GM19324 (cell line): ENCODE data around the gene LHX2.
A peak's percentile ranks its signal among the peaks of the same experiment; 100 is the strongest.
"Not testable (repeated sequence)": the region's sequence is repeated elsewhere in the genome, so short reads cannot be mapped to it uniquely, and the experiment has no call there.

Source experiments
- ATAC-seq: cut with Tn5 transposase; IDR thresholded peaks from one replicate; pipeline ENCODE4 v1.9.1; 2021; ENCODE audit warnings: mild to moderate bottlenecking, moderate library complexity; ENCODE audit not compliant: unreplicated experiment, low FRiP score

Gene LHX2, protein sequence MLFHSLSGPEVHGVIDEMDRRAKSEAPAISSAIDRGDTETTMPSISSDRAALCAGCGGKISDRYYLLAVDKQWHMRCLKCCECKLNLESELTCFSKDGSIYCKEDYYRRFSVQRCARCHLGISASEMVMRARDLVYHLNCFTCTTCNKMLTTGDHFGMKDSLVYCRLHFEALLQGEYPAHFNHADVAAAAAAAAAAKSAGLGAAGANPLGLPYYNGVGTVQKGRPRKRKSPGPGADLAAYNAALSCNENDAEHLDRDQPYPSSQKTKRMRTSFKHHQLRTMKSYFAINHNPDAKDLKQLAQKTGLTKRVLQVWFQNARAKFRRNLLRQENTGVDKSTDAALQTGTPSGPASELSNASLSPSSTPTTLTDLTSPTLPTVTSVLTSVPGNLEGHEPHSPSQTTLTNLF

DNA sequence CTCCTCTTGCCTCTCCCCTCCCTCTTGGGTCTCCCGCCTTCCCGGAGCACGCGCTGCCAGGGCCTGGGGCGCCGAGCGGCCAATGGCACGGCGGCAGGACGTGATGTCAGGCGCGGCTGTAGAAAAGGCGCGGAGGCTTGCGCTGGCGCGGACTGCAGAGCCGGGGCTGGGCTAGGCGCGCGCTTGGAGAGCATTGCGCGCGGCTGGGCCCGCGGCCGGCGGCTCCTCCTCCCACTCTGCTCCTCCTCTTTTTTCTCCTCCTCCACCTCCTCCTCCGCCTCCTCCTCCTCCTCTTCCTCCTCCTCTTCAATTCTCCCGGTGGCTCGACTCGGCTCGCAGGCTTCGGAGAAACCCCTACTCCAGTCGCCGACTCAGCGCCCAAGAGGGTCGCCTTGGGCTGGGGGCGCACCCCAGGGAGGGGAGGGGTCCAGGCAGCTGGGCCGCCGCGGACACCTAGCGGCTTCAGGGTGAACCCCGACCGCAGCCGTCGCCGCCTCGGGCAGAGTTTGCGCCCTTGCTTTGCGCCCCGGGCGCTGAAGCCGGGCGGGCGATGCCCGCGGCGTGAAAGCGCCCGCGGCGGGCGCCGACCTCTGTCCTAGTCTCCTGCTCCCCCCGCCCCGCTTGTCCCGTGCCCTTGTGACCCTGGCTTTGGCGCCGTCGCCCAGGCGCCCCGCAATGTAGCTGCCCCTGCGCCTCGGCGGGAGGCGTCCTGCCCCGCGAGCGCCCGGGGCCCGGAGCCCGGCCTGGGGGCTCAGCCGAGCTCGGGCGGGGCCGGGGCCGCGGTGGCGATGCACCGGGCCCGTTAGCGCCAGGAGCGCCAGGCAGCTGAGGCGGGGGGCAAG is at the start of gene LHX2:
Gene LHX2, plus strand, starts transcription at position 309 of the 842 bp plus-strand sequence. CDS start 581 bp downstream, outside the sequence.
- ATAC-seq = no peak

GRCh38 chr9:123964761-123965160 is 46.8 kb upstream of the LHX2 start:
- no peak for ATAC-seq

DNA sequence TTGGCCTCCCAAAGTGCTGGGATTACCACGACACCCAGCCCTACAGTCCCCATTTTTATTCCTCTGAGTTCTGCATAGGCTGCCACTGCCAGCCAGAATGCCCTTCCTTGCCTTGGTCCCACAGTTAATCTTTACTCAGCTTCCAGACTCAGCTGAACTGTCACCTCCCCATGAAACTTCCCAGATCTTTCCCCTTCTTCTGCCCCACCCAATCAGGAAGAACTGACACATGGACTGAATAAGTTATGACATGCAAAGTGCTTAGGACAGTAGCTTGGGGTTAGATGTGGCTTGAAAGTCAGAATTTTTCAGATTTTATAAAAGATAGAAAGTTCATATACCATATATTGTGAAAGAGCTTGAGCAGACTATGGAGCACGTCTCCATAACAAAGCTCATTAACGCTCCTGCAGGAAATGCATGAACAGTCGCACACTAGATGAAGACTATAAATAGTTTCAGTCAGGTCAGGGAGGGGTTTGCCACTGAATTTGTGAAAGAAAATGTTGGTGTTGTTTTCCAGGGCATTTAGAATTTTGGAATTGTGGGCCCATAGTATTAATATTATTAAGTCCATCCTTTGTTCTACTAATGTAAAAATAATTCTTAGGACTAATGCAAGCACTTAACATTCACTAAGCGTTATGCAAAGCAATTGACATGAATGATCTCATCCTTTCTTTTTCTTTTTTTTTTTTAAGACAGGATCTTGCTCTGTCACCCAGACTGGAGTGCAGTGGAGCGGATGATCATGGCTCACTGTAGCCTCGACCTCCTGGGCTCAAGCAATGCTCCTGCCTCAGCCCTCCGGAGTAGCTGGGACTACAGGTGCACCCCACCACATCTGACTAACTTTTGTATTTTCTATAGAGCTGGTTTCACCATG is 45.5 kb upstream of the LHX2 start:
- no peak for ATAC-seq

- no peak for ATAC-seq
These were observed 44.2 kb upstream of the LHX2 start for GRCh38 chr9:123967323-123967722.

DNA sequence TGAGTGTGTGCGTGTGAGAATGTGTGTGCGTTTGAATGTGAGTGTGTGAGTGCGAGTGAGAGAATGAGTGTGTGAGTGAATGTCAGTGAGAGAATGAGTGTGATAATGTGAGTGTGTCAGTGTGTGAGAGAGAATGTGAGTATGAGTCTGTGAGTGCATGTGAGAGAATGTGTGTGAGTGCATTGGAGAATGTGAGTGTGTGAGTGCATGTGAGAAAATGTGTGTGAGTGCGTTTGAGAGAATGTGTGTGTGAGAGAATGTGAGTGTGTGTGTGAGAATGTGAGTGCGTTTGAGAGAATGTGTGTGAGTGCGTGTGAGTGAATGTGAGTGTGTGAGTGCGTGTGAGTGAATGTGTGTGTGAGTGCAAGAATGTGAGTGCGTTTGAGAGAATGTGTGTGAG is 39.0 kb upstream of the LHX2 start:
- ATAC-seq = no peak

DNA sequence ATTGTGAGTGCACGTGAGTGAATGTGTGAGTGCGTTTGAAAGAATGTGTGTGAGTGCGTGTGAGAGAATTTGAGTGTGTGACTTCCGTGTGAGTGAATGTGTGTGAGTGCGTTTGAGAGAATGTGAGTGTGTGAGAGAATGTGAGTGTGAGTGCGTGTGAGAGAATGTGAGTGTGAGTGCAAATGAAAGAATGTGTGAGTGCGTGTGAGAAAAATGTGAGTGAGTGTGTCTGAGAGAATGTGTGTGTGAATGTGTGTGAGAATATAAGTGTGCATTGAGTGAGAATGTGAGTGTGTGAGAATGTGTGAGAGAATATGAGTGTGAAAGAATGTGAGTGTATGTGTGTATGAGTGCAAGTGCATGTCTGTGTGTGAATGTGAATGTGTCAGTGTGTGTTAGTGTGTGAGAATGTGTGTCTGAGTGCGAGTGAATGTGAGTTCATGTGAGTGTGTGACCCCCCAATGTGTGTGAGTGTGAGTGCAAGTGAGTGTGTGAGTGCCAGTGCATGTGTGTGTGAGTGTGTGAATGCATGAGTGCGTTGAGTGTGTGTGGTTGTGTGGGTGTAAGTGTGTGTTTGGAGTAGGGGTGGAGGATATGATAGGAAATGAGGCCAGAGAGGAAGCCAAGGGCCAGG is 37.9 kb upstream of the LHX2 start:
- ATAC-seq = no peak

- no peak for ATAC-seq
These were observed 37.1 kb upstream of the LHX2 start for GRCh38 chr9:123974471-123974870.

GRCh38 chr9:123975871-123976270 is 35.7 kb upstream of the LHX2 start:
- no peak for ATAC-seq

- not testable (repeated sequence) for ATAC-seq
These were observed 35.0 kb upstream of the LHX2 start for GRCh38 chr9:123976579-123976978.

DNA sequence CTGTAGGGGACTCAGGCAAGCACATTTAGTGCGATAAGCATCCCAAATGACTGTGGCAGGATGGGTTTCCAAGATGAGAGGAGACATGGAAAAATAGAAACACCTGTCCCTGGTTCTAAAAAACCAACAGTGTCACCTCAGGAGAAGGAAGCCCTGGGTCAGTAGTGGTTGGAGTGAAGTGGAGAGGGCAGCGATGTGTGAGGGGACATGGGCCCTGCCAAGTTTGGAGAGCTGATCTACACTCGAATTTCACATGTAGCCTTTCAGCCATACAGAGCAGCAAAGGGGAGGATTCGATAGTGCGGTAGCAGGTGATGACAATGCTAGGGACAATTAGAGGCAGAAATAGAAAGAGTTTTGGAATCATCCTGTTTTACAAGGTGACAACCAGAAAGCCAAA is 32.6 kb upstream of the LHX2 start:
- ATAC-seq = no peak

DNA sequence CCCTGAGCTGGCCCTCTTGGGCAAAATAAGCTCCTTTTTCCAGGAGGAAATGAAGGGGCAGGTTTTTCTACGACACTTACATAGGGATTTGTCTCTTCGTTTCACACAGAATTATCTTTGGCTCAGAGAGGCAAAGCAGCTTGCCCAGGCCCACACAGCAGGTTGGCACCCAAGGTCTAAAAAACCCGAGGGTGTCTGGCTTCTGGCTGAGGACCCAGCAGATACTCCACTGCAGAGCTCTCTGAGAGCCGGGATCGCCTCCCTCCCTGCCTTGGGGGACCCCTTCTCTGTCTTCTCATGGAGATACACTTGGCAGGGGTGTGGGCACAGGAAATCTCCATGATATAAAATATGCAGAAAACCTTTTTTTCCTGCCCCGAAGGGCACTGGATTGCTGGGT is 29.0 kb upstream of the LHX2 start:
- no peak for ATAC-seq

GRCh38 chr9:123983047-123983446 is 28.5 kb upstream of the LHX2 start:
- no peak for ATAC-seq

GRCh38 chr9:123984802-123985201 is 26.8 kb upstream of the LHX2 start:
- no peak for ATAC-seq

DNA sequence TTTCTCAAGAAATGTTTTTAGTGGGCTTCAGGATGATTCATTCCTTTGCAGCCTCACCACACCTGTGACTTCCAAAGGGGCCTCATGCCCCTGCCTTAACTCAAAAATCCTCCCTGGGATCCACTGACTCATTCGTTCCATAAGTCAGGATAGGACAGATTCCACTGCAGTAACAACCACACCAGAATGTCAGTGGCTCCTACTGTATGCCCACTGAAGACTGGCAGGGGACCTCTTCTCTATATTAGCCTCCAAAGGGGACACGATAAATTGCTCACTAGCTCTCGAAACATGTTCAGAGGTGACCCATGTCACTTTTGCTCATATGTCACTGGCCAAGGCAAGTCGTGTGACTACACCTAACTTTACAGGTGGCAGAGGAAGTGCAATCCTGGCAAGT is 25.7 kb upstream of the LHX2 start:
- ATAC-seq = no peak

DNA sequence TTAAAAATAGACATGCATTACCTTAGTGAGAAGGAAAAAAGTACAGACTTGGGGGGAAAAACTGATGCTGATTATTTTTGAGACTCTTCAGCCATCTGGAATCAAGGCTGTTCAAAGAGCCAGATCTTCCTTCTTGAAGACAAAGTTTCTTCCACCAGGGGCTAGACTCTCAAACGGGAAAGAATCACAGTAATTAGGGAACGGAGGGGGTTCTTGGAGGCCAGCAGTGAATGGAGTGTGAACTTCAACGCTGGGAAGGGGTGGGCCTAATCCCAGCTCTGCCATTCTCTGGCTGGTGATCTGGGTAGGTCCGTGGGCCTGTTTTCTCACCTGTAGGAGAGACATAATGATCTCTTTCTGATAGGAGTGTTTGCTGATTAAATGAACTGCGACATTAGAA is 21.1 kb upstream of the LHX2 start:
- no peak for ATAC-seq

GRCh38 chr9:123992679-123993078 is 18.9 kb upstream of the LHX2 start:
- not testable (repeated sequence) for ATAC-seq

GRCh38 chr9:123996731-123997421 is 14.7 kb upstream of the LHX2 start:
- no peak for ATAC-seq

GRCh38 chr9:123997665-123998277 is 13.8 kb upstream of the LHX2 start:
- peak; percentile 42 for ATAC-seq

GRCh38 chr9:123998278-123998925 is 13.2 kb upstream of the LHX2 start:
- no peak for ATAC-seq
